Measurements from ENCODE around the gene MRPL43. TPM values are rescaled to one million over a fixed set of nuclear protein-coding genes. Genes with fewer than 3 reads are reported as not detected.

The MRPL43 gene
- total RNA-seq, 1 donor from 2014 or later, result 54.5 TPM

- intact Hi-C loops (cut with DNase I), result no loop called here
- Histone ChIP-seq H3K4me1 (peaks cover 9 to 10% of the 10 kb centered on the region in 2 donors), H3K9me3 (no peaks in the 10 kb centered on the region), H3K27me3 (no peaks in the 10 kb centered on the region), H3K36me3 (peaks cover 37 to 47% of the 10 kb centered on the region in 2 donors), H3K27ac (no peak overlapping the region), H3K4me3 (no peak overlapping the region)
- peak in 1 of 2 donors; percentile 58 for DNase-seq (ENCODE audit: low spot score in 2 of 2)
- TF ChIP-seq, protein P1, sequence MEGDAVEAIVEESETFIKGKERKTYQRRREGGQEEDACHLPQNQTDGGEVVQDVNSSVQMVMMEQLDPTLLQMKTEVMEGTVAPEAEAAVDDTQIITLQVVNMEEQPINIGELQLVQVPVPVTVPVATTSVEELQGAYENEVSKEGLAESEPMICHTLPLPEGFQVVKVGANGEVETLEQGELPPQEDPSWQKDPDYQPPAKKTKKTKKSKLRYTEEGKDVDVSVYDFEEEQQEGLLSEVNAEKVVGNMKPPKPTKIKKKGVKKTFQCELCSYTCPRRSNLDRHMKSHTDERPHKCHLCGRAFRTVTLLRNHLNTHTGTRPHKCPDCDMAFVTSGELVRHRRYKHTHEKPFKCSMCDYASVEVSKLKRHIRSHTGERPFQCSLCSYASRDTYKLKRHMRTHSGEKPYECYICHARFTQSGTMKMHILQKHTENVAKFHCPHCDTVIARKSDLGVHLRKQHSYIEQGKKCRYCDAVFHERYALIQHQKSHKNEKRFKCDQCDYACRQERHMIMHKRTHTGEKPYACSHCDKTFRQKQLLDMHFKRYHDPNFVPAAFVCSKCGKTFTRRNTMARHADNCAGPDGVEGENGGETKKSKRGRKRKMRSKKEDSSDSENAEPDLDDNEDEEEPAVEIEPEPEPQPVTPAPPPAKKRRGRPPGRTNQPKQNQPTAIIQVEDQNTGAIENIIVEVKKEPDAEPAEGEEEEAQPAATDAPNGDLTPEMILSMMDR (IDR thresholded peaks at IDR 0.05), result no peak
Measured at GRCh38 chr10:100982916-100983830, 4.1 kb downstream of the MRPL43 start.

DNA sequence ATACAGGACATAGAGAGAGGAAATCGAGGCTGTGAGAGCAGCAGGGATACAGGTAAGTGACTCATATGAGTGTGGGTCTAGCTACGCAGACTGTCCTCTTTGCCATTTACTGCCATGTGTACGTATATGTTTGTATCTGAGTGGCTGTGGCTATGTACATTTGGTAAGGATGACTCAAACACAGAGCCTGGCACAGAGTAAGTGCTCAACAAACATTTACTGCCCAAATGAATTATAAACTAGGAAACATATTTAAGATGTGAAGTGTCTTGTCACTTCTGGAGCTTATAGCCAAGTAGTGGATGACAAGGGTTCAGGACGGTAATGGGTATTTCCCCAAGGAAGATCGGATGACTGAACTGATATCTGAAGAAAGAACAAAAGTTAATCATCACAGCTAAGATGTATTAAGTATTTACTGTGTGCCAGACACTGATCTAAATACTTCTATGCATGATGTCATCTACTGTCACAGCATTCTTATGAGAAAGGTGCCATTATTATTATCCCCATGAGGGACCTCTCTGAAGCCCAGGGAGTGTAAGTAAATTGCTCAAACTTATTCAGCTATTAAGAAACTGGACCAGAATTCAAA lies 6.0 kb downstream of the MRPL43 start:
- H3K27me3 ChIP-seq, result no peaks in the 10 kb centered on the region
- peaks cover 37 to 50% of the 10 kb centered on the region in 2 donors for H3K36me3 ChIP-seq
- no peaks in the 10 kb centered on the region for H3K4me1 ChIP-seq
- intact Hi-C loops (cut with DNase I), result no loop called here
- DNase-seq (ENCODE audit: low spot score in 2 of 2), result no peak
- H3K4me3 ChIP-seq, result no peak overlapping the region
- no peaks in the 10 kb centered on the region for H3K9me3 ChIP-seq
- no peak overlapping the region for H3K27ac ChIP-seq
- TF ChIP-seq, protein P1 (IDR thresholded peaks at IDR 0.05), result no peak

DNA sequence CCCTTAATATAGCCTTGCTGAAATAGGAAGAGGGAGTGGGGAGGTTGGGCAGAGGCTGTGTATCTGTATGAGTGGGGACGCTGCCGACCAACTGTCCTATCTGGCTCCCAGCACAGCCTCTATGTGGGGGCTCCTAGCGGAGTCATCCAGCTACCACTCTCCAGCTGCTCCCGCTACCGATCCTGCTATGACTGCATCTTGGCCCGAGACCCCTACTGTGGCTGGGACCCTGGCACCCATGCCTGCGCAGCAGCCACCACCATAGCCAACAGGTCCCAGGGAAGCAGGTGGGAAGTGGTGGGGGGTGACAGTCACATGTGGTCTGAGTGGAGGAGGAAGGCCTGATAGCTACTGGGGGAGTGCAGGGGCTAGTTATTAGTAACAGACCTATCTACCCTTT lies 6.6 kb downstream of the MRPL43 start:
- TF ChIP-seq, protein P1 (IDR thresholded peaks at IDR 0.05), result no peak

DNA sequence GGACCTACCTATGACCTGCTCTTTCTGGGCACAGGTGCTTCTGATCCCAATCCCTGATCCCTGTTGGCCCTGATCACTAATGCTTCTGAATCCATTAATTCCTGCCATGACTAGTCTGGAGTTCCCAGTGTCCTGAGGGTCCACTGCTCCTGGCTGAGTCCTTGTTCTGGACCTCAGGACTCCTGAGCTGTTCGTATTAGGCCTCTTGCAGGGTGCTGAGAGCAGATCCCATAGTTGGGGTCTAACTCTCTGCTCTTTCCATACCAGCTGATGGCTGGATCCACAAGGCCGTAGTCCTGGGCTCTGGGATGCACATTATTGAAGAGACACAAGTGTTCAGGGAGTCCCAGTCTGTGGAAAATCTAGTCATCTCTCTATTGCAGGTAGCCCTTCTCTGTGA lies 7.0 kb downstream of the MRPL43 start:
- TF ChIP-seq, protein P1 (IDR thresholded peaks at IDR 0.05), result no peak
- DNase-seq (ENCODE audit: low spot score in 2 of 2), result peak in 1 of 2 donors; percentile 31
- Histone ChIP-seq H3K36me3 (peaks cover 37 to 50% of the 10 kb centered on the region in 2 donors), H3K4me3 (no peak overlapping the region), H3K4me1 (no peaks in the 10 kb centered on the region), H3K9me3 (no peaks in the 10 kb centered on the region), H3K27ac (no peak overlapping the region), H3K27me3 (no peaks in the 10 kb centered on the region)
- intact Hi-C loops (cut with DNase I), result no loop called here

More for the DNA sequence above, 6.6 kb downstream of the MRPL43 start:
- Histone ChIP-seq H3K27ac (no peak overlapping the region), H3K36me3 (peaks cover 37 to 50% of the 10 kb centered on the region in 2 donors), H3K4me3 (no peak overlapping the region), H3K4me1 (no peaks in the 10 kb centered on the region), H3K27me3 (no peaks in the 10 kb centered on the region), H3K9me3 (no peaks in the 10 kb centered on the region)
- DNase-seq (ENCODE audit: low spot score in 2 of 2), result peak in 1 of 2 donors; percentile 40
- intact Hi-C loops (cut with DNase I), result no loop called here

DNA sequence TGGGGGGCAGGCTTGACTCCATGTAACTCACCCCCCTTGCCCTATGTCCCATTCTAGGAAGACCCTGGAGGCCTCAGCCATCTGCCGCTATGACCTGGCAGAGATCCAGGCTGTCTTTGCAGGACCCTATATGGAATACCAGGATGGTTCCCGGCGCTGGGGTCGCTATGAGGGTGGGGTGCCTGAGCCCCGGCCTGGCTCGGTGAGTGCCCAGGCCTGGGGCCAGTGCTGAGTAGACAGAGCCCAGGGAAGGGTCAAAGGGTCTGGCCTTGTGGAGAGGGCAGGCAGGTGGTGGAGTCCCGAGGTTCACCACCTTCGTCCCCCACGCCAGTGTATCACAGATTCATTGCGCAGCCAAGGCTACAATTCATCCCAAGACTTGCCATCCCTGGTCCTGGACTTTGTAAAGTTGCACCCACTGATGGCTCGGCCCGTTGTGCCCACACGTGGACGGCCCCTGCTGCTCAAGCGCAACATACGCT lies 7.5 kb downstream of the MRPL43 start:
- Histone ChIP-seq H3K4me1 (no peaks in the 10 kb centered on the region), H3K9me3 (no peaks in the 10 kb centered on the region), H3K36me3 (peaks cover 37 to 50% of the 10 kb centered on the region in 2 donors), H3K27me3 (no peaks in the 10 kb centered on the region), H3K4me3 (no peak overlapping the region), H3K27ac (no peak overlapping the region)
- TF ChIP-seq, protein P1 (IDR thresholded peaks at IDR 0.05), result no peak
- intact Hi-C loops (cut with DNase I), result no loop called here
- peak in 1 of 2 donors; percentile 56 for DNase-seq (ENCODE audit: low spot score in 2 of 2)

All from ascending aorta (tissue), 2 donors.